ENCODE data around the gene HAGH.
A peak's percentile ranks its signal among the peaks of the same experiment; 100 is the strongest.
"Not testable (repeated sequence)": the region's sequence is repeated elsewhere in the genome, so short reads cannot be mapped to it uniquely, and the experiment has no call there.

Gene HAGH

GRCh38 chr16:1826691-1827573 is at the start of gene HAGH, which contains the start of gene FAHD1:
Gene HAGH (minus strand): TSS chr16:1826825. CDS start chr16:1826787, 38 bp downstream.
Gene FAHD1 (plus strand): TSS chr16:1827206. CDS start chr16:1827239, 33 bp downstream.
- FAIRE-seq (no peak), DNase-seq (ENCODE audit: insufficient read length, low spot score) (peak; percentile 98)
- TF ChIP-seq CTCF (IDR thresholded peaks at IDR 0.05; ENCODE audit: insufficient read depth, missing control alignments), result no peak

GRCh38 chr16:1876066-1876465 is 49.4 kb upstream of the HAGH start:
- not testable (repeated sequence) for DNase-seq (ENCODE audit: insufficient read length, low spot score); FAIRE-seq

- no peak for TF ChIP-seq CTCF (IDR thresholded peaks at IDR 0.05; ENCODE audit: insufficient read depth, missing control alignments)
- FAIRE-seq (no peak), DNase-seq (ENCODE audit: insufficient read length, low spot score) (no peak)
These were observed 48.2 kb upstream of the HAGH start for GRCh38 chr16:1874854-1875253.

GRCh38 chr16:1871974-1872635 is 45.5 kb upstream of the HAGH start, which contains the start of gene MEIOB:
Gene MEIOB (minus strand): TSS chr16:1872164. CDS start chr16:1868175, 3,989 bp downstream.
- DNase-seq (ENCODE audit: insufficient read length, low spot score) (no peak), FAIRE-seq (no peak)
- no peak for TF ChIP-seq CTCF (IDR thresholded peaks at IDR 0.05; ENCODE audit: insufficient read depth, missing control alignments)

- TF ChIP-seq CTCF (IDR thresholded peaks at IDR 0.05; ENCODE audit: insufficient read depth, missing control alignments), result no peak
- no peak for FAIRE-seq
- DNase-seq (ENCODE audit: insufficient read length, low spot score), result no peak
These were observed 43.9 kb upstream of the HAGH start for GRCh38 chr16:1870365-1871082.

- FAIRE-seq (no peak), DNase-seq (ENCODE audit: insufficient read length, low spot score) (no peak)
- TF ChIP-seq CTCF (IDR thresholded peaks at IDR 0.05; ENCODE audit: insufficient read depth, missing control alignments), result no peak
These were observed 39.5 kb upstream of the HAGH start for GRCh38 chr16:1865902-1866690.

All from D721Med (cell line).